ENCODE results near the gene SALL4. TPM values are rescaled to one million over a fixed set of nuclear protein-coding genes. Genes with fewer than 3 reads are reported as not detected.

Gene SALL4
- 0.24 and 0.64 TPM in 2 replicates for total RNA-seq

DNA sequence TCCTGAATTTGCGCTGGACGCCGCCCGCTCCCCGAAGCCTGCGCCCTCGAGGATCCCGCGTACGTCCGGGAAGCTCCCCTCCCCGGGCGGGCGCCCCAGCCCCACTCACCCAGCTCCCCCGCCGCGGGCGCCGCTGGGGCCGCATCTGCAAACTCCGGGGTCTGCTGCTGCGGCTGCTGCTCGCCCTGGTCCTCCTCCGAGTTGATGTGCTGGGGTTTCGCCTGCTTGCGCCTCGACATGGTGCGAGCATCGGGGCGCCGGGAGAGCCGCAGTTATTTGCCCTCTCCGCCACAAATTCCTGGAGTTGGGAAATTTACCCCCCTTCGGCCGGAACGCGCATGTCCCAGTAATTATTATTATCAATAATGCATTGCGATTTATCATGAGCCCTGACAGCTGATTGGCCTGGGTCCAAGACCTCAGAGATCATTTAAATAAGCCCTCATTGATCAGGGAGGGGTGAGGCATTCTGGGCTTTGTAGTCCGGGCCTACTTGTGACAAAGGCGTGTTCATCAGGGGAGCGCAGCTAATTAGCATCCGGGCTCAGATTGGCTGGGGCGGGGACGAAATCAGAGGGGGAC lies at the start of gene SALL4:
Gene SALL4, minus strand, starts transcription at position 352 of the 582 bp plus-strand sequence. Its CDS starts 113 bp downstream, at position 239.

GRCh38 chr20:51767867-51768758 lies 34.2 kb downstream of the SALL4 start, which contains the start of gene ATP9A:
Gene ATP9A (minus strand): TSS chr20:51768390. CDS start chr20:51768369, 21 bp downstream.

Other genes starting within 250 kb of the SALL4 start
- 27.7 and 29.6 TPM in 2 replicates for gene ATP9A, start 34.1 kb downstream of the SALL4 start, total RNA-seq

Measured in tracheal epithelial cell (primary cell).